ENCODE results near the gene CD99L2.

GRCh38 chrX:150936556-150936955 is 38.1 kb upstream of the CD99L2 start:
- TF ChIP-seq ISL1 (CRISPR knock-in tag; IDR thresholded peaks at IDR 0.05) = no peak
- TF ChIP-seq ARNTL (CRISPR knock-in tag; IDR thresholded peaks at IDR 0.05; ENCODE audit: borderline replicate concordance, low read depth) = no peak
- no peak for TF ChIP-seq ZFP3 (CRISPR knock-in tag; IDR thresholded peaks at IDR 0.05)
- TF ChIP-seq PATZ1 (CRISPR knock-in tag; IDR thresholded peaks at IDR 0.05; ENCODE audit: borderline replicate concordance) = no peak
- TF ChIP-seq TCF4 (CRISPR knock-in tag; IDR thresholded peaks at IDR 0.05; ENCODE audit: borderline replicate concordance) = no peak
- TF ChIP-seq GLIS3 (CRISPR knock-in tag; IDR thresholded peaks at IDR 0.05) = no peak
- TF ChIP-seq, protein P1, sequence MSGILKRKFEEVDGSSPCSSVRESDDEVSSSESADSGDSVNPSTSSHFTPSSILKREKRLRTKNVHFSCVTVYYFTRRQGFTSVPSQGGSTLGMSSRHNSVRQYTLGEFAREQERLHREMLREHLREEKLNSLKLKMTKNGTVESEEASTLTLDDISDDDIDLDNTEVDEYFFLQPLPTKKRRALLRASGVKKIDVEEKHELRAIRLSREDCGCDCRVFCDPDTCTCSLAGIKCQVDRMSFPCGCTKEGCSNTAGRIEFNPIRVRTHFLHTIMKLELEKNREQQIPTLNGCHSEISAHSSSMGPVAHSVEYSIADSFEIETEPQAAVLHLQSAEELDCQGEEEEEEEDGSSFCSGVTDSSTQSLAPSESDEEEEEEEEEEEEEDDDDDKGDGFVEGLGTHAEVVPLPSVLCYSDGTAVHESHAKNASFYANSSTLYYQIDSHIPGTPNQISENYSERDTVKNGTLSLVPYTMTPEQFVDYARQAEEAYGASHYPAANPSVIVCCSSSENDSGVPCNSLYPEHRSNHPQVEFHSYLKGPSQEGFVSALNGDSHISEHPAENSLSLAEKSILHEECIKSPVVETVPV (CRISPR knock-in tag; IDR thresholded peaks at IDR 0.05) = no peak
